Measurements from ENCODE around the gene ZNF429. TPM values are rescaled to one million over a fixed set of nuclear protein-coding genes. Genes with fewer than 3 reads are reported as not detected.
A peak's percentile ranks its signal among the peaks of the same experiment; 100 is the strongest.

The ZNF429 gene
- total RNA-seq, 1 donor = 5.5 TPM

DNA sequence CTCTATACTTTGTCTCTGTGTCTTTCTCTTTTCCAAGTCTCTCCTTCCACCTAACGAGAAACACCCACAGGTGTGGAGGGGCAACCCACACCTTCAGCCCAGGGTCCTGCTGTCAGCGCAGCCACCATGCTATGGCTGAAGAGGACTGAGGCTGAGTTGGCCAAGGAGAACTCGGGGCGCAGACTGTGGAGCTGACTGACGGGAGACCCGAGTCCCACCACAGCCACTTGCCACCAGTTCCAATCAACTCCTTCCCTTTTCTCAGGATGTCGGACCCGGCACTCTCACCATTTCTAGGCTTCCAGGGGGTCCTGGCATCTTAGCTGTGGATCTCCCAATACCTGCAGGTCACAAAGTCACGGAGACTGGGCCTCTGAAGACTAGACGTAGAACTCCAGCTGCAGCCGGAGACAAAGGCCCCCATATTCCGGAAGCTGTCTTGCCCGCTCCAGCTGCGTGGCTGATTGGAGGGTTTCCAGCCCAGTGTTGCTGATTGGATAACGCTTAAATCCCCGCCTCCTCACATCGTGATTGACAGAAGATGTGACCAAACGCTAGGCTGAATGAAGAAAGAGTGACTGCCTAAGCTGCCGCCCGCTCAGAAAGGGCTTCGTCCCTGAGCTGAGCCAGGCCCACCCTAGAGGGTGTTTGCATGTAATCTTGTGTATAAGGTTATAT is 63.6 kb downstream of the ZNF429 start:
- peak; percentile 63 for DNase-seq (ENCODE audit: low read depth)
- TF ChIP-seq, protein P1, sequence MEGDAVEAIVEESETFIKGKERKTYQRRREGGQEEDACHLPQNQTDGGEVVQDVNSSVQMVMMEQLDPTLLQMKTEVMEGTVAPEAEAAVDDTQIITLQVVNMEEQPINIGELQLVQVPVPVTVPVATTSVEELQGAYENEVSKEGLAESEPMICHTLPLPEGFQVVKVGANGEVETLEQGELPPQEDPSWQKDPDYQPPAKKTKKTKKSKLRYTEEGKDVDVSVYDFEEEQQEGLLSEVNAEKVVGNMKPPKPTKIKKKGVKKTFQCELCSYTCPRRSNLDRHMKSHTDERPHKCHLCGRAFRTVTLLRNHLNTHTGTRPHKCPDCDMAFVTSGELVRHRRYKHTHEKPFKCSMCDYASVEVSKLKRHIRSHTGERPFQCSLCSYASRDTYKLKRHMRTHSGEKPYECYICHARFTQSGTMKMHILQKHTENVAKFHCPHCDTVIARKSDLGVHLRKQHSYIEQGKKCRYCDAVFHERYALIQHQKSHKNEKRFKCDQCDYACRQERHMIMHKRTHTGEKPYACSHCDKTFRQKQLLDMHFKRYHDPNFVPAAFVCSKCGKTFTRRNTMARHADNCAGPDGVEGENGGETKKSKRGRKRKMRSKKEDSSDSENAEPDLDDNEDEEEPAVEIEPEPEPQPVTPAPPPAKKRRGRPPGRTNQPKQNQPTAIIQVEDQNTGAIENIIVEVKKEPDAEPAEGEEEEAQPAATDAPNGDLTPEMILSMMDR (IDR thresholded peaks at IDR 0.05; ENCODE audit: insufficient read depth, low read length) = no peak
- peak overlapping the region; percentile 25 for H3K4me3 ChIP-seq (ENCODE audit: low read depth, low read length)

DNA sequence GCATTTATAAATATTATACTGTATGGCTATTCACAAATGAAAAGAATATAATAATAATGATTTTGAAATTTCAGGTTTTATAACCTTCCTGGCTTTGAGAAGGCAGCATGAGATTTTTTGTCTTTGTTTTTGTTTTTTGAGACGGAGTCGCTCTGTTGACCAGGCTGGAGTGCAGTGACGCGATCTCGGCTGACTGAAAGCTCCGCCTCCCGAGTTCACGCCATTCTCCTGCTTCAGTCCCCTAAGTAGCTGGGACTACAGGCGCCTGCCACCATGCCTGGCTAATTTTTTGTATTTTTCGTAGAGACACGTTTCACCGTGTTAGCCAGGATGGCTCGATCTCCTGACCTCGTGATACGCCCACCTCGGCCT is 64.1 kb downstream of the ZNF429 start:
- DNase-seq (ENCODE audit: low read depth) = no peak
- TF ChIP-seq, protein P1 (IDR thresholded peaks at IDR 0.05; ENCODE audit: insufficient read depth, low read length) = no peak
- H3K4me3 ChIP-seq (ENCODE audit: low read depth, low read length) = no peak overlapping the region

DNA sequence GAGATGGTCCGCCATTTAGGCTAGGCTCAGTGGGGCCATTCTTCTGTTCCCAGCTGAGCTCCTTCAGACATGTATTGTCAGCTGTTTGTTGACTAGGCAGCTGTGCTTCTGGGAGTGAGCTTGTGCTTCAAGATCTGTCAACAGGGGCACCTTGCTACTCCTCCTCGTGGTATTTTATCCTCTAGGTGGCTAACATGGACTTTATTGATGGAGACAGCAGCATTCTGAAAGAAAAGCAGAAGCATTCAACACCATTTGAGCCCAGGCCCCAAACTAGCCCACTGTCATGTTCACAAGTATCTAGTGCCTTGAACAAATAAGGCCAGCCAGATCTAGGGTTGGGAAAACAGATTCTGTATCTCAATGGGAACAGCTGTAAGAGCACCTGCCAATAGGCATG is 65.9 kb downstream of the ZNF429 start:
- TF ChIP-seq, protein P1 (IDR thresholded peaks at IDR 0.05; ENCODE audit: insufficient read depth, low read length) = no peak
- no peak for DNase-seq (ENCODE audit: low read depth)
- H3K4me3 ChIP-seq (ENCODE audit: low read depth, low read length) = no peak overlapping the region

DNA sequence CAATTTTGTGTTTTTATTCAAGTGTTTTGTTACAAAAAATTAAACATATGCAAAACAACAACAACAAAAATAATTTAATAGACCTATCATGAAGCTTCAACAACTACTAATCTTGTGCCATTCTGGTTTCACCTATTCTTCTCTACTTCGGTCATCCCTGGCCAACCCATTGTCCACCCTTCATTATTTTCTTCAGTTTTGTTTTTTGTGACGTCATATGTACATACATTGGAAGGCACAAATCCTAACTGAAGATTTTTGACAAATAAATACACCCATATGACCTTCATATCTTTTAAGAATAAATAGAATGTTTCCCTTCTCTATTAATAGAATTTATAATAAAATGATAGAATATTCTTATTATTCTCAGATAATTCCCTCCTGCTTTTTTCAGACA is 69.2 kb downstream of the ZNF429 start:
- no peak overlapping the region for H3K4me3 ChIP-seq (ENCODE audit: low read depth, low read length)
- no peak for DNase-seq (ENCODE audit: low read depth)
- TF ChIP-seq, protein P1 (IDR thresholded peaks at IDR 0.05; ENCODE audit: insufficient read depth, low read length) = no peak

DNA sequence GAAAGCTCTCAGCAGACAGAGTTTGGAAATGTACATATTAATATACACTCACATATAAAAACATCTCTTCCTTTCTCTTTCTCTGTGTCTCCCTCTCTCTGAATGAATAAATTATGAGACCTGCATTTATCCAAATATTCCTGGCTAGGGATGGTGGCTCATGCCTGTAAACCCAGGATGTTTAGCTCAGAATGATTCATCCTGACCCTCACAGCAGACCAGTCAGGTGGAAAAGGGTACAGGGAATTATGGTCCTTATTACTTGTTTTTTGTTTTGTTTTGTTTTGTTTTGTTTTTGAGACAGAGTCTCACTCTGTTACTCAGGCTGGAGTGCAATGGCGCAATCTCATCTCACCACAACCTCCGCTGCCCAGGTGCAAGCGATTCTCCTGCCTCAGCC is 71.1 kb downstream of the ZNF429 start:
- no peak for DNase-seq (ENCODE audit: low read depth)
- TF ChIP-seq, protein P1 (IDR thresholded peaks at IDR 0.05; ENCODE audit: insufficient read depth, low read length) = no peak
- H3K4me3 ChIP-seq (ENCODE audit: low read depth, low read length) = no peak overlapping the region

DNA sequence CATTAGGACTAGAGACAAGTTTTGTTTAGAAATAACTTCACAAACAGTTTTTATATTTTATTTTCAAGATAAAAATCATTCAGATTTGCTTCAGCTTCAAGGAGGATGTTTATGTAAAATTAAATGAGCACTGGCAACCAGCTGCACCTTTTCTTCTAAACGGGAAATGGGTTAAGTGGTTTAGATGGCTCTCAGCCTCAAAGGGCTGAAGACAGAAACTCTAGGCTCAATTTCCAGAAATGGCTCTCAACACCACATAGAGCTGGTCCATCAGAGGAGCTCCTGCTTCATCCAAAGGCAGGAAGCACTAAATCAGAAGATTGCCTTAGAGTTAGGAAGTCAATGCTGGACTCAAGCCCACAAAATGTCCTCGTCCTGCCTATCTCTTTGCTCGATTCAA is 74.7 kb downstream of the ZNF429 start:
- no peak for DNase-seq (ENCODE audit: low read depth)
- no peak overlapping the region for H3K4me3 ChIP-seq (ENCODE audit: low read depth, low read length)
- TF ChIP-seq, protein P1 (IDR thresholded peaks at IDR 0.05; ENCODE audit: insufficient read depth, low read length) = no peak

DNA sequence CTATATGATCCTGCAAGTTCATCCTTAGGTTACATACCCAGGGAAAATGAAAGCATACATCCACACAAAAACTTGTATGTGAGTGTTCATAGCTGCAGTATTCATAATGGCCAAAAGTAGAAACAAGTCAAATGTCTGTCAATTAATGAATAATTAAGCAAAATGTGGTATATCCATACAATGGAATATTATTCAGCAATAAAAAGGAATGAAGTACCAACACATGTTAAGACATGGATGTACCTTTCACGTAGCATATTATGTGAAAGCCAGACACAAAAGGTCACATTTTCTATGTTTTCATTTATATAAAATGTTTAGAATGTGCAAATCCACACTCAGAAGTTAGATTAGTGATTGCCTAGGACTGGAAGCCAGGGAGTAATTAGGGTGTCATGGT is 75.4 kb downstream of the ZNF429 start:
- H3K4me3 ChIP-seq (ENCODE audit: low read depth, low read length) = no peak overlapping the region
- TF ChIP-seq, protein P1 (IDR thresholded peaks at IDR 0.05; ENCODE audit: insufficient read depth, low read length) = no peak

More for the DNA sequence above, 75.4 kb downstream of the ZNF429 start:
- DNase-seq (ENCODE audit: low read depth) = no peak
